Measurements from ENCODE around the gene SHISAL2A. TPM values are rescaled to one million over a fixed set of nuclear protein-coding genes. Genes with fewer than 3 reads are reported as not detected.
A peak's percentile ranks its signal among the peaks of the same experiment; 100 is the strongest.

Gene SHISAL2A
- total and polyA plus RNA-seq, 12 donors: 0.11 to 1.9 (median 0.55) TPM; not detected in 3

DNA sequence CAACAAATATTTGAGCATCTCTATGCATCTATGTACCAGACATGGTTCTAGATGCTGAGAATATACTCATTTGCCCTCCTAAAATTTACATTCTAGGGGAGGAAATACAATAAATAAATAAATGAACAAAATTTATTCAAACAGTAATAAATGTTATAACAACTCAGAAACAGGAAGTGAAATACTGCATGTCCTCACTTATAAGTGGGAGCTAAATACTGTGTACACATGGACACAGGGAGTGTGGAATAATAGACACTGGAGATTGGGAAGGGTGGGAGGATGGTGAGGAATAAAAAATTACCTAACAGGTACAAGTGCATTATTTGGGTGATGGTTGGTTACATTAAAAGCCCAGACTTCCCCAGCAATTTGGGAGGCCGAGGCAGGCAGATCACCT lies 60.9 kb downstream of the SHISAL2A start:
- Histone ChIP-seq H3K36me3 (replicated peaks in 1 of 2) (peaks cover 0 to 23% of the 10 kb centered on the region in 2 donors), H3K4me1 (replicated peaks in 1 of 2) (peaks cover 9 to 12% of the 10 kb centered on the region in 2 donors), H3K9me3 (replicated peaks in 1 of 3) (no peaks in the 10 kb centered on the region), H3K4me3 (no peak overlapping the region), H3K27me3 (no peaks in the 10 kb centered on the region), H3K27ac (no peak overlapping the region)
- WGBS, 4 donors: 77 to 100% (median 91%) methylated on average over 1 of the region's 1 CpG
- DNase-seq: no peak
- TF ChIP-seq POLR2A (IDR thresholded peaks at IDR 0.05): no peak
- TF ChIP-seq, protein P1, sequence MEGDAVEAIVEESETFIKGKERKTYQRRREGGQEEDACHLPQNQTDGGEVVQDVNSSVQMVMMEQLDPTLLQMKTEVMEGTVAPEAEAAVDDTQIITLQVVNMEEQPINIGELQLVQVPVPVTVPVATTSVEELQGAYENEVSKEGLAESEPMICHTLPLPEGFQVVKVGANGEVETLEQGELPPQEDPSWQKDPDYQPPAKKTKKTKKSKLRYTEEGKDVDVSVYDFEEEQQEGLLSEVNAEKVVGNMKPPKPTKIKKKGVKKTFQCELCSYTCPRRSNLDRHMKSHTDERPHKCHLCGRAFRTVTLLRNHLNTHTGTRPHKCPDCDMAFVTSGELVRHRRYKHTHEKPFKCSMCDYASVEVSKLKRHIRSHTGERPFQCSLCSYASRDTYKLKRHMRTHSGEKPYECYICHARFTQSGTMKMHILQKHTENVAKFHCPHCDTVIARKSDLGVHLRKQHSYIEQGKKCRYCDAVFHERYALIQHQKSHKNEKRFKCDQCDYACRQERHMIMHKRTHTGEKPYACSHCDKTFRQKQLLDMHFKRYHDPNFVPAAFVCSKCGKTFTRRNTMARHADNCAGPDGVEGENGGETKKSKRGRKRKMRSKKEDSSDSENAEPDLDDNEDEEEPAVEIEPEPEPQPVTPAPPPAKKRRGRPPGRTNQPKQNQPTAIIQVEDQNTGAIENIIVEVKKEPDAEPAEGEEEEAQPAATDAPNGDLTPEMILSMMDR (IDR thresholded peaks at IDR 0.05): no peak
- intact Hi-C loops (cut with DNase I): no loop called here

DNA sequence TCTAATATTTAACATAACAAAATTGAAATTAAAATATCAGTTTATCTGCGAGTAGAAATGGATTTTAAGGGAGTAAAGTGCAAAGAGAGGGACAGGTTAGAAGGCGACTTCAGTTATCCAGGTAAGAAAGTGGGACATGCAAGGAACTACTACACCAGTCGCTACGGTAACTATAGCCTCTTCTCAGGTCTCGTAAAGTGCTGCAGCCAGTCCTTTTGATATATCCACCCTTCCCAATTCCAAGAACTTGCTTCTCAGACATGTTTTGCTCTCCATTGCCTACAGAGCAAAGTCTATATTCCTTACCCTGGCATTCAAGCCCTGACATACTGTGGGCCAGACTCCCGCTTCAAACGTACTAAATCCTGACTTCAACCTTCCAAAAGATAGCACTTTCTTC lies 62.7 kb downstream of the SHISAL2A start:
- H3K4me1 ChIP-seq (replicated peaks in 1 of 2): peaks cover 9 to 12% of the 10 kb centered on the region in 2 donors
- no peak overlapping the region for H3K27ac ChIP-seq
- WGBS, 4 donors: 89 to 96% (median 95%) methylated on average over 7 of the region's 7 CpGs
- H3K9me3 ChIP-seq (replicated peaks in 1 of 3): no peaks in the 10 kb centered on the region
- H3K27me3 ChIP-seq: no peaks in the 10 kb centered on the region
- DNase-seq: no peak
- H3K4me3 ChIP-seq: no peak overlapping the region
- TF ChIP-seq, protein P1 (IDR thresholded peaks at IDR 0.05): no peak
- no peak for TF ChIP-seq POLR2A (IDR thresholded peaks at IDR 0.05)
- H3K36me3 ChIP-seq (replicated peaks in 1 of 2): peaks cover 0 to 19% of the 10 kb centered on the region in 2 donors
- intact Hi-C loops (cut with DNase I): no loop called here

DNA sequence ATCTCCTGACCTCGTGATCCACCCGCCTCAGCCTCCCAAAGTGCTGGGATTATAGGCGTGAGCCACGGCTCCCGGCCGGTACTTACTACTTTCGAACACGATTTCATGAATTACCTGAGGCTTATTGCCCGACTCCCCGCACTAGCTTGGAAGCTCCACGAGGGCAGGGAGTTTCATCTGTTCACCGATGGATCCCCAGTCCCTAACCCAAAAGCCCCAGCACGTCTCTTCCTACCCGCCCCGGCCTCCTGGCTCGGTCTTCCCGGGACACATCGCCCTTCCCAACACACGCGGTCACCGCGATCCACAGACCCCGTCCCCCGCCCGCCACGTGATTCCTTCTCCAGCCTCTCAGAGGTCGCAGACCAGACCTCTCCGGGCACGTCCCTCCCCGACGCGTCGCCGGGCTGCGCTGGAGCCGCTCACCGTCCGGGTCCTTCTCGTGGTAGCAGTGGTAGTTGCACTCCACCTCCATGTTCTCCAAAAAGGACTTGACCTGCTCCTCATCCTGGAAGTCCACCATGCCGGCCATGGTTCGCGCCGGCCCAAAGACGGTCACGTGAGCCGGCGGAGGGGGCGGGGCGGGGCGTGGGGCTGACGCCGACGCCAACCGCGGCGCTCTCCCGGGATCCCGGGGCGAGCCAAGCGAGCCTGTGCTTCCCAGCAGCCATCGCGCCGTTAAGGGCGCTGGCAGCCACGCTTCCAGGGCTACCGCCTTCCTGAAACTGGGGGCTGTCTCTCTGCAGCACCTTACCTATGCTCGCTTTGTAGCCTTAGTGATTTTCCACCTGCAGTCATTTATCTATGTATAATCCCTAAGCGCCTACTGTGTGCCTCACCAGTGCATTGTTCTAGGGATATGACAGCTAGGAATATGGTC lies 65.1 kb downstream of the SHISAL2A start, which contains the start of gene COA7:
COA7 (minus strand) TSS at position 553 of the 880 bp plus-strand sequence; CDS start at position 532, 21 bp downstream.
- peak; percentile 85 to 91 (median 89) for DNase-seq
- Histone ChIP-seq H3K4me3 (peak within 1 kb of the TSS; percentile 34 to 75 (median 59)), H3K4me1 (replicated peaks in 1 of 2) (peaks cover 9 to 12% of the 10 kb centered on the region in 2 donors), H3K9me3 (replicated peaks in 1 of 3) (no peaks in the 10 kb centered on the region), H3K27ac (peak within 1 kb of the TSS; percentile 24 to 87 (median 76)), H3K36me3 (replicated peaks in 1 of 2) (no peaks in the 10 kb centered on the region), H3K27me3 (no peaks in the 10 kb centered on the region)
- intact Hi-C loops (cut with DNase I): no loop called here
- TF ChIP-seq, protein P1 (IDR thresholded peaks at IDR 0.05): peak in 3 of 6 experiments; percentile 16 to 22 (median 16)
- TF ChIP-seq POLR2A (IDR thresholded peaks at IDR 0.05): peak; percentile 9 to 37
- WGBS, 4 donors: 2 to 5% (median 3%) methylated on average over 20 to 68 of the region's 68 CpGs

Measured in adrenal gland (tissue), 12 donors.